MM.1S (cell line): ENCODE results near the gene NRXN3.

ENCODE experiments used
- DNase-seq: peaks from one replicate; pipeline ENCODE4 v3.0.0-alpha.2; 2015
- H2AFZ ChIP-seq: fragments of 300-600 bp; sonication (generic); 2 replicates; pipeline ENCODE4 v1.6.0; 2016; ENCODE audit warnings: antibody characterized with exemption, low read length
- H3F3A ChIP-seq: fragments of 300-600 bp; sonication (generic); 2 replicates; pipeline ENCODE4 v1.6.1; 2016; ENCODE audit warnings: mild to moderate bottlenecking, antibody characterized with exemption, low read length, moderate library complexity, mixed read lengths; ENCODE audit not compliant: insufficient read depth
- H3K27ac ChIP-seq: fragments of 300-600 bp; sonication (generic); 2 replicates; pipeline ENCODE4 v1.5.1; 2016; ENCODE audit warnings: mild to moderate bottlenecking, low read length
- H3K27me3 ChIP-seq: fragments of 300-600 bp; sonication (generic); replicated peaks from 2 replicates; pipeline ENCODE4 v1.6.0; 2016; ENCODE audit warnings: low read length; ENCODE audit not compliant: insufficient read depth
- H3K36me3 ChIP-seq: fragments of 300-600 bp; sonication (generic); replicated peaks from 2 replicates; pipeline ENCODE4 v1.6.1; 2016; ENCODE audit warnings: mild to moderate bottlenecking, low read length, mixed read lengths; ENCODE audit not compliant: insufficient read depth
- H3K4me1 ChIP-seq: fragments of 300-600 bp; sonication (generic); 2 replicates; pipeline ENCODE4 v1.6.1; 2016; ENCODE audit warnings: low read length, mixed read lengths
- H3K4me2 ChIP-seq: fragments of 300-600 bp; sonication (generic); 2 replicates; pipeline ENCODE4 v1.6.0; 2016; ENCODE audit warnings: low read depth, low read length
- H3K4me3 ChIP-seq: fragments of 300-600 bp; sonication (generic); 2 replicates; pipeline ENCODE4 v1.5.1; 2016; ENCODE audit warnings: low read length, mixed read lengths
- H3K79me2 ChIP-seq: fragments of 300-600 bp; sonication (generic); 2 replicates; pipeline ENCODE4 v1.6.1; 2016; ENCODE audit warnings: mixed run types, low read length, mixed read lengths
- H3K9ac ChIP-seq: fragments of 300-600 bp; sonication (generic); 2 replicates; pipeline ENCODE4 v1.6.1; 2016; ENCODE audit warnings: low read length, mixed read lengths
- H3K9me2 ChIP-seq: fragments of 300-600 bp; sonication (generic); replicated peaks from 2 replicates; pipeline ENCODE4 v1.6.1; 2016; ENCODE audit warnings: mild to moderate bottlenecking, low read length, mixed read lengths; ENCODE audit not compliant: insufficient read depth
- H3K9me3 ChIP-seq: fragments of 300-600 bp; sonication (generic); replicated peaks from 2 replicates; pipeline ENCODE4 v1.6.1; 2016; ENCODE audit warnings: mild to moderate bottlenecking, low read length, mixed read lengths; ENCODE audit not compliant: insufficient read depth
- H4K20me1 ChIP-seq: fragments of 300-600 bp; sonication (generic); 2 replicates; pipeline ENCODE4 v1.6.1; 2016; ENCODE audit warnings: mild to moderate bottlenecking, low read length, moderate library complexity, mixed read lengths; ENCODE audit not compliant: insufficient read depth
- EZH2 ChIP-seq: fragments of 300-600 bp; sonication (generic); optimal IDR thresholded peaks from 2 replicates; pipeline ENCODE3; 2017; ENCODE audit warnings: low read depth, mild to moderate bottlenecking, antibody characterized with exemption, low read length, mixed read lengths
- EZH2phosphoT487 ChIP-seq: fragments of 300-600 bp; sonication (generic); IDR thresholded peaks from 2 replicates; pipeline ENCODE4 v1.6.1; 2018; ENCODE audit warnings: antibody characterized with exemption, low read length
- TF ChIP-seq, protein P1 (sequence below): fragments of 300-600 bp; sonication (generic); IDR thresholded peaks from 2 replicates; pipeline ENCODE4 v1.5.1; 2016; ENCODE audit warnings: antibody characterized with exemption, low read length, mixed read lengths

The NRXN3 gene

GRCh38 chr14:78586681-78587080, 416.5 kb downstream of the NRXN3 start:
- no peaks in the 10 kb centered on the region for H3K36me3 ChIP-seq
- H3K9me3 ChIP-seq = no peaks in the 10 kb centered on the region
- no peak overlapping the region for H3K27ac ChIP-seq
- TF ChIP-seq EZH2phosphoT487 (no peak), EZH2 (no peak)
- TF ChIP-seq, protein P1, sequence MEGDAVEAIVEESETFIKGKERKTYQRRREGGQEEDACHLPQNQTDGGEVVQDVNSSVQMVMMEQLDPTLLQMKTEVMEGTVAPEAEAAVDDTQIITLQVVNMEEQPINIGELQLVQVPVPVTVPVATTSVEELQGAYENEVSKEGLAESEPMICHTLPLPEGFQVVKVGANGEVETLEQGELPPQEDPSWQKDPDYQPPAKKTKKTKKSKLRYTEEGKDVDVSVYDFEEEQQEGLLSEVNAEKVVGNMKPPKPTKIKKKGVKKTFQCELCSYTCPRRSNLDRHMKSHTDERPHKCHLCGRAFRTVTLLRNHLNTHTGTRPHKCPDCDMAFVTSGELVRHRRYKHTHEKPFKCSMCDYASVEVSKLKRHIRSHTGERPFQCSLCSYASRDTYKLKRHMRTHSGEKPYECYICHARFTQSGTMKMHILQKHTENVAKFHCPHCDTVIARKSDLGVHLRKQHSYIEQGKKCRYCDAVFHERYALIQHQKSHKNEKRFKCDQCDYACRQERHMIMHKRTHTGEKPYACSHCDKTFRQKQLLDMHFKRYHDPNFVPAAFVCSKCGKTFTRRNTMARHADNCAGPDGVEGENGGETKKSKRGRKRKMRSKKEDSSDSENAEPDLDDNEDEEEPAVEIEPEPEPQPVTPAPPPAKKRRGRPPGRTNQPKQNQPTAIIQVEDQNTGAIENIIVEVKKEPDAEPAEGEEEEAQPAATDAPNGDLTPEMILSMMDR = no peak
- H2AFZ ChIP-seq = no peak overlapping the region
- no peak overlapping the region for H3K9ac ChIP-seq
- H4K20me1 ChIP-seq = no peaks in the 10 kb centered on the region
- H3K27me3 ChIP-seq = no peaks in the 10 kb centered on the region
- H3K4me1 ChIP-seq = no peaks in the 10 kb centered on the region
- H3K4me2 ChIP-seq = no peak overlapping the region
- H3K4me3 ChIP-seq = no peak overlapping the region
- H3K79me2 ChIP-seq = no peaks in the 10 kb centered on the region
- H3F3A ChIP-seq = no peaks in the 10 kb centered on the region
- DNase-seq = no peak
- no peaks in the 10 kb centered on the region for H3K9me2 ChIP-seq

DNA sequence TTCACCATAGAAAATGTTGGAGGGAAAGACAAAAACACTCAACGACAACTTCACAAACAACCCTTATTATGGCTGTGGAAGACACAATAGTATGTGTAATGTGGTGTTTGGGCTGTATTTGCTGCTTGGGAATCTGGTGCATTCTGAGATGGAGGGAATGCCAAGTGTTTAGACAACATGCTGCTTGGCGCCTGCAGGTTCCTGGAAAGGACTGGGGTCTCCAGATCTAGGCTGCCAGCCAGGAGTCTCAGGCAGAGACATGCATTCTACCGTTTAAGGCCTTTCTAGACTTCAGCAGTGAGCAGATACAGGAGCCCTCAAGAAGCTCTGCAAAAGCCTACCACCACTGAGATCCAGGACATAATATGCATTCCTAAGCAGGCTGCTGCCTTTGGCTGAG, 418.7 kb downstream of the NRXN3 start:
- Histone ChIP-seq H2AFZ (no peak overlapping the region), H3K9me3 (no peaks in the 10 kb centered on the region), H3K4me2 (no peak overlapping the region), H3K27me3 (no peaks in the 10 kb centered on the region), H3K27ac (no peak overlapping the region), H3K9me2 (no peaks in the 10 kb centered on the region), H3F3A (no peaks in the 10 kb centered on the region), H3K4me3 (no peak overlapping the region), H3K9ac (no peak overlapping the region), H3K36me3 (no peaks in the 10 kb centered on the region), H3K4me1 (no peaks in the 10 kb centered on the region), H4K20me1 (no peaks in the 10 kb centered on the region), H3K79me2 (no peaks in the 10 kb centered on the region)
- TF ChIP-seq, protein P1 = no peak
- TF ChIP-seq EZH2 = no peak
- TF ChIP-seq EZH2phosphoT487 = no peak
- DNase-seq = no peak

DNA sequence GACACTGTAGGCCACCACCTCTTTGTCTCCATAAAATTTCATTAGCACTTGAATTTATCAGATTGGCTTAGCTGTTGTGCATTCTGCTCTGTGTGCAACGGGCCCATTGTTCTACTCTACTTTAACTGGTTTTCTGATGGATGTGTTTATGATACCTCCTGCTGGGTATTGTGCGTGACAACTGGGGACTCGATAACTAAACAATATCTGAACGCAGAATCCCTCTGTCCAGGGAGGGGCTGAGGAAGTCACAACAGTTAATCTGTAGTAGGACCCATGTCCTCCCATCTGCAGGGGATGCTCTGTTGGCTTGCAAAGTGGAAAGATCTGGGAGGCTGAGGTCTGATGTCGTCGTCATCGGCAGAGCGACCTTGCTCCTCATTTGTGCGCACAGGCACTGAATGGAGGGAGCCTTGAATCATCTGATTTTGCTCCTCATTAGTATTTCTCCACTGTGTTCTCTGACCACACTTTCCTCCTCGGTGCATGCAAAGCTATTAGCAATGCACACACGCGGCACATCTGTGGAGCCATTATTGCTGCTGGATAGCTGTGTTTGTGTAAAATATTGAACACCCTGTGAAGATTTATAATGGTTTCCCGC, 422.5 kb downstream of the NRXN3 start:
- Histone ChIP-seq H3K9me2 (no peaks in the 10 kb centered on the region), H3K36me3 (no peaks in the 10 kb centered on the region), H3K4me3 (no peak overlapping the region), H3K27me3 (no peaks in the 10 kb centered on the region), H3K79me2 (no peaks in the 10 kb centered on the region), H2AFZ (no peak overlapping the region), H3F3A (no peaks in the 10 kb centered on the region), H3K4me1 (no peaks in the 10 kb centered on the region), H3K9me3 (no peaks in the 10 kb centered on the region), H4K20me1 (no peaks in the 10 kb centered on the region), H3K27ac (no peak overlapping the region), H3K4me2 (no peak overlapping the region), H3K9ac (no peak overlapping the region)
- TF ChIP-seq EZH2phosphoT487 = no peak
- TF ChIP-seq, protein P1 = no peak
- TF ChIP-seq EZH2 = no peak
- DNase-seq = no peak
